SK-N-SH (cell line): ENCODE measurements around the gene HOXA5. TPM values are rescaled to one million over a fixed set of nuclear protein-coding genes. Genes with fewer than 3 reads are reported as not detected.

Source experiments
- CTCF ChIA-PET: fragments of 300-600, 350-600 bp; formaldehyde crosslinking; extraction: SDS; loops from one replicate; lab custom pipeline; 2021; lab: Yijun Ruan, JAX
- POLR2A ChIA-PET: fragments of 350-600 bp; sonication (Branson Sonifier 250); formaldehyde crosslinking; extraction: SDS; loops from one replicate; lab custom pipeline; 2020; ENCODE audit warnings: antibody characterized with exemption, inconsistent platforms; lab: Yijun Ruan, JAX
- DNase-seq: peaks from one replicate; pipeline ENCODE4 v3.0.0; 2012
- H2AFZ ChIP-seq: fragments of 200-600 bp; sonication (generic); 2 replicates; pipeline ENCODE4 v1.8.1; 2016; ENCODE audit warnings: antibody characterized with exemption, mild to moderate bottlenecking, low read depth
- H3F3A ChIP-seq: fragments of 200-600 bp; sonication (generic); replicated peaks from 2 replicates; pipeline ENCODE3; 2016; ENCODE audit warnings: antibody characterized with exemption, mild to moderate bottlenecking; ENCODE audit not compliant: insufficient read depth
- H3K27ac ChIP-seq, 2 experiments: fragments of 200-500 bp in 1 of 2; fragments of 200-600 bp in 1 of 2; sonication (Bioruptor generic) in 1 of 2; sonication (generic), shearing (Covaris generic) in 1 of 2; 2 replicates each; pipeline versions ENCODE4 v1.5.1 to v1.6.1; 2014 to 2016; ENCODE audit warnings: low read depth in 2 of 2, inconsistent platforms in 1 of 2, low read length in 1 of 2, mild to moderate bottlenecking in 1 of 2, mixed read lengths in 1 of 2
- H3K27me3 ChIP-seq: fragments of 200-600 bp; sonication (generic), shearing (Covaris generic); 2 replicates; pipeline ENCODE4 v1.6.1; 2016; ENCODE audit warnings: mixed run types; ENCODE audit not compliant: insufficient read depth
- H3K36me3 ChIP-seq, 2 experiments: fragments of 200-500 bp in 1 of 2; fragments of 200-600 bp in 1 of 2; sonication (Bioruptor generic) in 1 of 2; sonication (generic) in 1 of 2; replicated peaks in 1 of 2; 2 replicates each; pipeline versions ENCODE3 to v1.5.1; 2014 to 2016; ENCODE audit warnings: low read length in 1 of 2, mild to moderate bottlenecking in 1 of 2; ENCODE audit not compliant: insufficient read depth in 2 of 2, control insufficient read depth in 1 of 2
- H3K4me1 ChIP-seq, 2 experiments: fragments of 200-500 bp in 1 of 2; fragments of 200-600 bp in 1 of 2; sonication (Bioruptor generic) in 1 of 2; sonication (generic), shearing (Covaris generic) in 1 of 2; 2 replicates each; pipeline versions ENCODE4 v1.5.1 to v1.6.1; 2014 to 2016; ENCODE audit warnings: low read depth in 1 of 2, low read length in 1 of 2, mixed run types in 1 of 2; ENCODE audit not compliant: insufficient read depth in 2 of 2, control insufficient read depth in 1 of 2
- H3K4me2 ChIP-seq: fragments of 200-600 bp; sonication (generic), shearing (Covaris generic); 2 replicates; pipeline ENCODE4 v1.6.1; 2017; ENCODE audit warnings: mixed run types
- H3K4me3 ChIP-seq, 2 experiments: fragments of 200-500 bp in 1 of 2; fragments of 200-600 bp in 1 of 2; sonication (Bioruptor generic) in 1 of 2; sonication (generic), shearing (Covaris generic) in 1 of 2; 2 replicates each; pipeline versions ENCODE4 v1.5.1 to v1.8.1; 2014 to 2016; ENCODE audit warnings: low read depth in 2 of 2, inconsistent platforms in 1 of 2, low read length in 1 of 2, mild to moderate bottlenecking in 1 of 2, mixed read lengths in 1 of 2, moderate library complexity in 1 of 2
- H3K79me2 ChIP-seq: fragments of 200-600 bp; sonication (generic); 2 replicates; pipeline ENCODE4 v1.8.1; 2017; ENCODE audit warnings: mild to moderate bottlenecking; ENCODE audit not compliant: insufficient read depth
- H3K9ac ChIP-seq: fragments of 200-600 bp; sonication (generic); 2 replicates; pipeline ENCODE4 v1.6.1; 2017; ENCODE audit warnings: mixed run types
- H3K9me2 ChIP-seq: fragments of 200-600 bp; sonication (generic); 2 replicates; pipeline ENCODE4 v1.6.1; 2017; ENCODE audit warnings: mixed run types
- H3K9me3 ChIP-seq: fragments of 200-600 bp; sonication (generic); 2 replicates; pipeline ENCODE4 v1.6.1; 2017; ENCODE audit warnings: mixed run types, mild to moderate bottlenecking, moderate library complexity
- H4K20me1 ChIP-seq: fragments of 200-600 bp; sonication (generic); 2 replicates; pipeline ENCODE4 v1.6.1; 2017; ENCODE audit warnings: mild to moderate bottlenecking, mixed run types; ENCODE audit not compliant: insufficient read depth
- ELF1 ChIP-seq: IDR thresholded peaks from 2 replicates; pipeline ENCODE4 v1.4.0; 2012
- FOXJ3 ChIP-seq: sonication (generic); formaldehyde crosslinking; IDR thresholded peaks from 2 replicates; pipeline ENCODE4 v1.5.1; 2020; ENCODE audit warnings: mild to moderate bottlenecking, missing genetic modification reagents
- GABPA ChIP-seq: IDR thresholded peaks from 2 replicates; pipeline ENCODE4 v1.4.0; 2012; ENCODE audit warnings: low read depth, mild to moderate bottlenecking
- MEF2A ChIP-seq: IDR thresholded peaks from 2 replicates; pipeline ENCODE4 v1.4.0; 2012; ENCODE audit warnings: low read depth, borderline replicate concordance
- NRF1 ChIP-seq: IDR thresholded peaks from 2 replicates; pipeline ENCODE4 v1.6.1; 2012; ENCODE audit warnings: low read depth, mild to moderate bottlenecking, low read length
- REST ChIP-seq: IDR thresholded peaks from 2 replicates; pipeline ENCODE4 v1.6.1; 2012; ENCODE audit warnings: mild to moderate bottlenecking, low read depth, low read length, moderate library complexity
- RFX5 ChIP-seq: IDR thresholded peaks from 2 replicates; pipeline ENCODE4 v1.6.1; 2012; ENCODE audit warnings: mild to moderate bottlenecking, improper control_type of control experiment, low read length
- RXRA ChIP-seq: IDR thresholded peaks from 2 replicates; pipeline ENCODE4 v1.4.0; 2012; ENCODE audit warnings: low read depth, mild to moderate bottlenecking, borderline replicate concordance
- TAF1 ChIP-seq: IDR thresholded peaks from 2 replicates; pipeline ENCODE4 v1.6.1; 2012; ENCODE audit warnings: low read depth, mild to moderate bottlenecking, low read length, moderate library complexity, borderline replicate concordance
- TEAD4 ChIP-seq: IDR thresholded peaks from 2 replicates; pipeline ENCODE4 v1.4.0; 2012; ENCODE audit warnings: mild to moderate bottlenecking, borderline replicate concordance; ENCODE audit not compliant: insufficient read depth
- WGBS: methylation state at CpG from one replicate; pipeline ENCODE4 v1.1.6; 2017; ENCODE audit warnings: low lambda C conversion rate; 5-methylcytosine and 5-hydroxymethylcytosine counted together
- polyA plus RNA-seq, 3 experiments: library from polyadenylated mRNA; depleted of rRNA; stranded (reverse); fragments of >200 nt; gene quantifications; 2 replicates each; pipeline ENCODE4 v1.2.3, GENCODE V29; 2012

HOXA5 gene
- polyA plus RNA-seq, 1 of the 3 experiments (the other 2 are of a cell fraction) = not detected

DNA sequence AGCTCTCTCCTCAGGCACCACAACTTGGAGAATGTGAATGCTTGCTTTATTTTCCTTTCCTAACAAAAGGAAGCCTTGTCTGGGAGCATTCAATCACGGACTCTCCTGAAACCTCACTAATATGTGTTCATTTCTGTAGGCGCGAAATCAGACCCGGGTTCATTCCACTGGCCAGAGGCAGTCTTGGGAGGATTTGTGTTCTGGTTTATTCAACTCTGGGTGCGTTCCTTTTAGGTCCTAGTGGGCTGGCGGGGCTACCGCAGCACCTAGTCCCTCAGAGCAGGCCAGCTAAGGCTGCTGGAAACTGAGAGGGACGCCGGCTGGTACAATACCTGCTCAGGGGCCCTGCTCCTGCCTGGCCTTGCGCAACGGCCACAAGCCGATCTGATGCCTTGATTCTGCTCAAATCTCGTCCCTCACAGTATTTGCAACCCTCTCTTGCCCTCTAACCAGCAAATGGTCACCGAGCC is 20.4 kb downstream of the HOXA5 start:
- no peaks in the 10 kb centered on the region for H4K20me1 ChIP-seq
- no peak overlapping the region for H3K9ac ChIP-seq
- no peak overlapping the region for H3K4me2 ChIP-seq
- no peak overlapping the region for H3K4me3 ChIP-seq
- no peak overlapping the region for H2AFZ ChIP-seq
- no peaks in the 10 kb centered on the region for H3K9me3 ChIP-seq
- no peaks in the 10 kb centered on the region for H3K36me3 ChIP-seq
- whole genome bisulfite sequencing = 11% methylated on average over 10 of the region's 14 CpGs
- H3K9me2 ChIP-seq = no peaks in the 10 kb centered on the region
- no peak for TF ChIP-seq ELF1
- no peak for TF ChIP-seq RFX5
- no peak for TF ChIP-seq REST
- ChIA-PET CTCF (interaction anchor here (1.1 kb wide), 1 partner anchor 28 kb away, joined by 3 read pairs; no protein-coding TSS in a partner anchor), POLR2A (no interaction called here)
- H3K4me1 ChIP-seq = no peaks in the 10 kb centered on the region
- no peaks in the 10 kb centered on the region for H3K79me2 ChIP-seq
- no peaks in the 10 kb centered on the region for H3F3A ChIP-seq
- no peak overlapping the region for H3K27ac ChIP-seq
- no peak for DNase-seq
- peaks cover 96% of the 10 kb centered on the region for H3K27me3 ChIP-seq

DNA sequence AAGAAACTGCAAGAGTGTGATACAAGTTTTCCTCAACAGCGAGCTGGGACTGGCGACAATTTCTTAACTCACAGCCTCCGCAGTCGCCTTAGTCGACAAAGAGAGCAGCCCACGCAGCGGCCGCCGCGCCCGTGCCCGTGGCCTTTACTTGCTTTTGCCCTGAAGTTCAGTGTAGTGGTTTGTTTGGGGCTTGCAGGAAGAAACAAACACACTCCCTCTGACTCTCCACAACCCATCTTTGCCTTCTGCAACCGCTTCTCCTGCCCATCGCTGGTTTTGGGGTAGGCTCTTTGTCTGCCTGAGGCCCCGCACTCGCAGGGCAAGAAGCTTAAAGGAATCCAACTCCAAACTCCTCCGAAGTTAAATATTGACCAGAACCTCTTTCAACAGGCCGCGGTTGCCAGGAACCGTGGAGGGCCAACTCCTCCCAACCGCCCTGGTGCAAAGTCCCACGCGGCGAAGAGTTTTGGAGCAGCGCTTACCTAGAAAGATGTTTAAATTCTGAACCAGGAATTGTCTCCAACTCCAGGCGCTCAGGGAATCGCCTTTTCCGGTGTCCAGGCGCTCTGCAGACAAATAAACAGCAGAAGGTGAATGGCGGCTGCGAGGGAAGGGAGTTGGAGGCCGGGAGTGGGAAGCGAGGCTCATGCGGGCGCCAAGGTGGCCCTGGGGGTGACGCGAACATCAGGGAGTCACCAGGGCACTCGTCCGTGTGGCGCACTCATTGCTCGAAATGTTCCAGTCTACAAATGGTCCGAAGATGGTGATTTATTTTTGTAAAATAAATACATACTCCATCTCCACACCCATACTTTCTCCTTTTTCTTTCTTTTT is 21.2 kb downstream of the HOXA5 start:
- H3F3A ChIP-seq = no peaks in the 10 kb centered on the region
- DNase-seq = no peak

DNA sequence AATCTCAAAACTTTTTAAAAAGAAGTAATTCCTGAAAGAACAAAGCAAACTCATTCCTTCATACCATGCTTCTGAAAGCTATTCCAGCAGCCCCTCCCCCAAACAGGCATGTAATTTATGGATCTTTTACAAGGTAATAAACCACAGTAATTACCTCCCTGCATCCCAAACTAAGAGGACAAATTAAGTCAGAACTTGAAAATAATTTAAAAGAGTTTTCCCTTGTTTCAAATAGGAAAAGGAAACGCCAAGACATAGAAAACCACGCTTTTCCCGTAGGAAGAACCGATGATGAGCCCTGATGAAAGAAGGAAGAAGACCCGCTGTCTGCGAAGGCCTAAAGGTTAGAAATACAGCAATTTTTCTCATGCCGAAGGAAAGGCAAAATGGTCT is 21.8 kb downstream of the HOXA5 start:
- Histone ChIP-seq H3K36me3 (no peaks in the 10 kb centered on the region), H2AFZ (no peak overlapping the region), H3F3A (no peaks in the 10 kb centered on the region), H3K9me2 (no peaks in the 10 kb centered on the region), H3K4me3 (no peak overlapping the region), H3K9me3 (no peaks in the 10 kb centered on the region), H4K20me1 (no peaks in the 10 kb centered on the region), H3K9ac (no peak overlapping the region), H3K79me2 (no peaks in the 10 kb centered on the region)
- no peak for DNase-seq
- WGBS = 5% methylated on average over 7 of the region's 7 CpGs
- ChIA-PET POLR2A (no interaction called here), CTCF (interaction anchor here (0.9 to 2.8 kb wide), 3 partner anchors 10 to 39 kb away, joined by 3 to 13 read pairs (median 3); partner anchors contain the start of gene HOXA3)
- TF ChIP-seq RXRA (no peak), NRF1 (no peak), TEAD4 (no peak)
- TF ChIP-seq, all 33 proteins: peak for 0
- Histone ChIP-seq H3K4me2 (no peak overlapping the region), H3K4me1 (no peaks in the 10 kb centered on the region), H3K27ac (no peak overlapping the region), H3K27me3 (peaks cover 100% of the 10 kb centered on the region)

More for the DNA sequence above, 21.2 kb downstream of the HOXA5 start:
- H3K9ac ChIP-seq = no peak overlapping the region
- POLR2A ChIA-PET = no interaction called here
- no peak overlapping the region for H3K4me2 ChIP-seq
- no peaks in the 10 kb centered on the region for H3K9me3 ChIP-seq
- no peaks in the 10 kb centered on the region for H3K79me2 ChIP-seq
- H3K27me3 ChIP-seq = peaks cover 98% of the 10 kb centered on the region
- no peak overlapping the region for H3K4me3 ChIP-seq
- CTCF ChIA-PET = interaction anchor here (0.9 to 2.8 kb wide), 4 partner anchors 9 to 39 kb away, joined by 3 to 13 read pairs (median 3); partner anchors contain the start of gene HOXA3
- no peaks in the 10 kb centered on the region for H4K20me1 ChIP-seq
- no peak overlapping the region for H2AFZ ChIP-seq
- 12% methylated on average over 42 of the region's 42 CpGs for WGBS
- H3K36me3 ChIP-seq = no peaks in the 10 kb centered on the region
- TF ChIP-seq GABPA (no peak), FOXJ3 (no peak), MEF2A (no peak), TAF1 (no peak)
- H3K9me2 ChIP-seq = no peaks in the 10 kb centered on the region
- H3K4me1 ChIP-seq = no peaks in the 10 kb centered on the region
- no peak overlapping the region for H3K27ac ChIP-seq
